ENCODE measurements around the gene MED17. TPM values are rescaled to one million over a fixed set of nuclear protein-coding genes. Genes with fewer than 3 reads are reported as not detected.

The MED17 gene
- total and polyA plus RNA-seq, 2 experiments from 2014 or later = 28.7 to 39.2 TPM

- no peaks in the 10 kb centered on the region for H3K9me3 ChIP-seq (ENCODE audit: low read depth)
- no peaks in the 10 kb centered on the region for H3K27me3 ChIP-seq
- no peaks in the 10 kb centered on the region for H3K36me3 ChIP-seq
- no peak for DNase-seq (ENCODE audit: low read depth in 1 of 2, low spot score in 1 of 2)
- H3K4me3 ChIP-seq = no peak overlapping the region
- peaks cover 5% of the 10 kb centered on the region for H3K4me1 ChIP-seq (ENCODE audit: low read depth)
- no peak overlapping the region for H3K27ac ChIP-seq
- TF ChIP-seq CTCF (IDR thresholded peaks at IDR 0.05; ENCODE audit: low read depth, low read length) = no peak
Measured at GRCh38 chr11:93821617-93822016, 37.5 kb downstream of the MED17 start.

GRCh38 chr11:93822359-93822758 is 38.3 kb downstream of the MED17 start:
- peaks cover 5% of the 10 kb centered on the region for H3K4me1 ChIP-seq (ENCODE audit: low read depth)
- no peak overlapping the region for H3K4me3 ChIP-seq
- H3K27me3 ChIP-seq = no peaks in the 10 kb centered on the region
- H3K36me3 ChIP-seq = no peaks in the 10 kb centered on the region
- DNase-seq (ENCODE audit: low read depth in 1 of 2, low spot score in 1 of 2) = no peak
- H3K27ac ChIP-seq = no peak overlapping the region
- H3K9me3 ChIP-seq (ENCODE audit: low read depth) = no peaks in the 10 kb centered on the region
- no peak for TF ChIP-seq CTCF (IDR thresholded peaks at IDR 0.05; ENCODE audit: low read depth, low read length)

GRCh38 chr11:93823210-93823609 is 39.1 kb downstream of the MED17 start:
- Histone ChIP-seq H3K27ac (no peak overlapping the region), H3K36me3 (no peaks in the 10 kb centered on the region), H3K4me3 (no peak overlapping the region), H3K27me3 (no peaks in the 10 kb centered on the region), H3K4me1 (ENCODE audit: low read depth) (no peaks in the 10 kb centered on the region), H3K9me3 (ENCODE audit: low read depth) (no peaks in the 10 kb centered on the region)
- no peak for TF ChIP-seq CTCF (IDR thresholded peaks at IDR 0.05; ENCODE audit: low read depth, low read length)
- DNase-seq (ENCODE audit: low read depth in 1 of 2, low spot score in 1 of 2) = no peak

DNA sequence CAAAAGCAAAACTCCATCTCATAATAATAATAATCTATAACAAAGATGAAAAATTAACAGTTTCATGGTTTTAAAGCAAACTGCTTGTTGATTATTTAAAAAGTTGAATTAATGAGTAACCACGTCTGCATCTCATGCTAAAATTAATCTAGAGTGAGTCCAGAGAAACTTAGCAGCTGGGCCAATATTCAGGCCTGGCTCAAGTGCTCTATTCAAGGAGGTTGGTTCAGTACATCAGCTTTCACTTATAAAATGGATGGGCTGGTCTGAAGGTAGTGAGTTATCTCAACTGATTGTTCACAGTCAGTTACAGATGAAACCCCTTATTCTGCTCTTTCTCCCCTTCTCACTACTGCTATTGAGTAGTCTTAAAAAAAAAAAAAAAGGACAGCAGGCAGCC is 43.3 kb downstream of the MED17 start:
- H3K36me3 ChIP-seq = no peaks in the 10 kb centered on the region
- no peak for DNase-seq (ENCODE audit: low read depth in 1 of 2, low spot score in 1 of 2)
- H3K4me3 ChIP-seq = no peak overlapping the region
- no peaks in the 10 kb centered on the region for H3K4me1 ChIP-seq (ENCODE audit: low read depth)
- no peak for TF ChIP-seq CTCF (IDR thresholded peaks at IDR 0.05; ENCODE audit: low read depth, low read length)
- H3K27me3 ChIP-seq = no peaks in the 10 kb centered on the region
- no peak overlapping the region for H3K27ac ChIP-seq
- H3K9me3 ChIP-seq (ENCODE audit: low read depth) = no peaks in the 10 kb centered on the region

- no peaks in the 10 kb centered on the region for H3K9me3 ChIP-seq (ENCODE audit: low read depth)
- no peak overlapping the region for H3K4me3 ChIP-seq
- DNase-seq (ENCODE audit: low read depth in 1 of 2, low spot score in 1 of 2) = no peak
- no peaks in the 10 kb centered on the region for H3K4me1 ChIP-seq (ENCODE audit: low read depth)
- no peaks in the 10 kb centered on the region for H3K27me3 ChIP-seq
- H3K27ac ChIP-seq = no peak overlapping the region
- no peaks in the 10 kb centered on the region for H3K36me3 ChIP-seq
- no peak for TF ChIP-seq CTCF (IDR thresholded peaks at IDR 0.05; ENCODE audit: low read depth, low read length)
Measured at GRCh38 chr11:93829598-93829997, 45.5 kb downstream of the MED17 start.
